ENCODE results near the gene TMEM86B. TPM values are rescaled to one million over a fixed set of nuclear protein-coding genes. Genes with fewer than 3 reads are reported as not detected.

Gene TMEM86B
- 0.95 and 1.5 TPM in 2 replicates for total RNA-seq

GRCh38 chr19:55228403-55229031, at the start of gene TMEM86B:
Gene TMEM86B, minus strand, starts transcription at chr19:55228763. Its CDS starts 22 bp downstream, at chr19:55228741.

DNA sequence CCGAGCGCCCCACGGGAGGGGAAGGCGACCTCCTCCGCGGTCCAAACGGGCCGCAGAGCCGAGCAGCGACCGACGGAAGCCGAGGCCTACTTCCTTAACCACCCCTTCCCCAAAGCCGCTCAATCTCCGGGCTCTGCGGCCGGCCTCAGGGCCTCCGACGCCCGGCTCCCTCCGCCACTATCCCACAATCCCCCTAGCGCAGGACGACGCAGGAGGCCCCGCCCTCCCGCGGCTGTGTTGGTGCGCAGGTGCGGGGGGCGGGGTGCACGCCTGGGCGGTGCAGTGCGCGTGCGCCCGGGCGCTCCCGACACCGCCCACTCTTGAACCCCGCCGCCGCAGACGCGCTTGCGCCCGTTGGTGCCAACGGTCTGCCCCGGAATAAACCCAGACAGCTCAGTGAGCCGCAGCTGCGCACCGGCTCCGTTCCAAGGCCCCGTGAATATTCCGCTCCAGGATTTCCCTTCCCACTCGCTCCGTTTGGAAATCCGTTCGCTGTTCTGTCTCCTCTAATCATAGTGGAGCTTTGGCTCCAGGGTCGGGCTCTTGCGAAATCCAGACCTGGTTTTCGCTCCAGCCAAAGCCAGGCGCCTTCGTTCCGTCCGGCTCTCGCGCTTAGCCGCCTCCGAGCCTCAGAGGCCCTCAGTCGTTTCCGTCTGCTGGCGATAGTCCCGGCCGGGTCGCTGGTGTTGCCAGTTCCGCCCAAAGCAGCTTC, 30.4 kb upstream of the TMEM86B start, which contains the start of gene PPP6R1:
PPP6R1 (minus strand) TSS at position 190 of the 712 bp plus-strand sequence. CDS start 11,914 bp downstream, outside the sequence.

GRCh38 chr19:55208880-55209692, 19.5 kb downstream of the TMEM86B start, which contains the start of gene PTPRH:
Gene PTPRH, minus strand, starts transcription at chr19:55209501. Its CDS starts 68 bp downstream, at chr19:55209433.

GRCh38 chr19:55179606-55180484, 48.7 kb downstream of the TMEM86B start, which contains the start of gene SYT5:
Gene SYT5, minus strand, starts transcription at chr19:55180289. Its CDS starts 1,248 bp downstream, at chr19:55179041.

Other genes with a start within 250 kb of the TMEM86B start
- 0.09 TPM in 1 of 2 replicates, not detected in the other for gene GP6, start 190.5 kb downstream of the TMEM86B start, total RNA-seq
- gene RDH13, start 165.6 kb downstream of the TMEM86B start, total RNA-seq = 4.3 and 8.2 TPM in 2 replicates
- 0.47 and 0.52 TPM in 2 replicates for gene EPS8L1, start 152.9 kb downstream of the TMEM86B start, total RNA-seq
- 23.5 and 25.4 TPM in 2 replicates for gene PPP1R12C, start 111.1 kb downstream of the TMEM86B start, total RNA-seq
- gene TNNT1, start 79.6 kb downstream of the TMEM86B start, total RNA-seq = 29.6 and 33.3 TPM in 2 replicates
- 0.32 and 0.52 TPM in 2 replicates for gene TNNI3, start 71.0 kb downstream of the TMEM86B start, total RNA-seq
- 0.26 and 0.47 TPM in 2 replicates for gene DNAAF3, start 62.1 kb downstream of the TMEM86B start, total RNA-seq
- gene SYT5, start 48.5 kb downstream of the TMEM86B start, total RNA-seq = 0.09 and 0.16 TPM in 2 replicates
- gene PTPRH, start 19.3 kb downstream of the TMEM86B start, total RNA-seq = 4.1 and 9.8 TPM in 2 replicates
- 24.0 and 24.4 TPM in 2 replicates for gene PPP6R1, start 30.3 kb upstream of the TMEM86B start, total RNA-seq
- 20.2 and 20.3 TPM in 2 replicates for gene HSPBP1, start 51.3 kb upstream of the TMEM86B start, total RNA-seq
- gene BRSK1, start 55.2 kb upstream of the TMEM86B start, total RNA-seq = 3.5 and 7.0 TPM in 2 replicates
- not detected in 2 replicates for gene TMEM150B, start 96.6 kb upstream of the TMEM86B start, total RNA-seq
- 7.1 and 10.3 TPM in 2 replicates for gene KMT5C, start 111.1 kb upstream of the TMEM86B start, total RNA-seq
- gene COX6B2, start 126.0 kb upstream of the TMEM86B start, total RNA-seq = 0.16 TPM in 1 of 2 replicates, not detected in the other
- gene GARIN5B, start 134.5 kb upstream of the TMEM86B start, total RNA-seq = not detected in 2 replicates
- 0.94 and 1.6 TPM in 2 replicates for gene IL11, start 141.7 kb upstream of the TMEM86B start, total RNA-seq
- gene TMEM190, start 148.1 kb upstream of the TMEM86B start, total RNA-seq = 0.47 TPM in 1 of 2 replicates, not detected in the other
- gene TMEM238, start 155.5 kb upstream of the TMEM86B start, total RNA-seq = 0.16 TPM in 1 of 2 replicates, not detected in the other
- 202 and 304 TPM in 2 replicates for gene RPL28, start 157.2 kb upstream of the TMEM86B start, total RNA-seq
- 8.6 and 20.3 TPM in 2 replicates for gene UBE2S, start 179.0 kb upstream of the TMEM86B start, total RNA-seq
- not detected in 2 replicates for gene SHISA7, start 214.5 kb upstream of the TMEM86B start, total RNA-seq
- gene ISOC2, start 232.9 kb upstream of the TMEM86B start, total RNA-seq = 38.8 and 58.3 TPM in 2 replicates
- not detected in 2 replicates for gene C19orf85, start 236.0 kb upstream of the TMEM86B start, total RNA-seq
- 0.47 and 0.69 TPM in 2 replicates for gene ZNF628, start 247.9 kb upstream of the TMEM86B start, total RNA-seq

Data from bronchial smooth muscle cell (primary cell).